NT2/D1 (cell line): ENCODE results near the gene FBXO24.

Experiments
- DNase-seq: peaks from one replicate; pipeline ENCODE4 v3.0.0-alpha.2; 2011; ENCODE audit warnings: low read depth, low spot score
- H3K27me3 ChIP-seq: 2 replicates; pipeline ENCODE4 v1.6.0; 2011; ENCODE audit warnings: mild to moderate bottlenecking; ENCODE audit not compliant: insufficient read length, insufficient read depth
- H3K36me3 ChIP-seq: 2 replicates; pipeline ENCODE4 v1.6.1; 2011; ENCODE audit warnings: mild to moderate bottlenecking, low read length, mixed read lengths; ENCODE audit not compliant: insufficient read depth, insufficient read length
- H3K4me1 ChIP-seq: 2 replicates; pipeline ENCODE4 v1.5.1; 2011; ENCODE audit not compliant: insufficient read depth, insufficient read length
- H3K4me3 ChIP-seq: 2 replicates; pipeline ENCODE4 v1.5.1; 2011; ENCODE audit warnings: low read depth; ENCODE audit not compliant: insufficient read length
- H3K9ac ChIP-seq: 2 replicates; pipeline ENCODE4 v1.6.0; 2011; ENCODE audit warnings: low read depth; ENCODE audit not compliant: insufficient read length
- H3K9me3 ChIP-seq: 2 replicates; pipeline ENCODE4 v1.5.1; 2011; ENCODE audit warnings: mild to moderate bottlenecking, low read length; ENCODE audit not compliant: insufficient read depth
- SUZ12 ChIP-seq: IDR thresholded peaks from 2 replicates; pipeline ENCODE4 v1.6.1; 2011; ENCODE audit not compliant: insufficient read length, insufficient read depth; ENCODE audit errors: extremely low read depth
- YY1 ChIP-seq: IDR thresholded peaks from 2 replicates; pipeline ENCODE4 v1.6.1; 2011; ENCODE audit not compliant: insufficient read length, insufficient read depth
- ZNF274 ChIP-seq: IDR thresholded peaks from 2 replicates; pipeline ENCODE4 v1.6.1; 2011; ENCODE audit warnings: mild to moderate bottlenecking, low read depth, low read length

The FBXO24 gene

GRCh38 chr7:100552532-100552931, 33.6 kb upstream of the FBXO24 start:
- no peak overlapping the region for H3K9ac ChIP-seq
- no peak for TF ChIP-seq YY1
- no peak for TF ChIP-seq SUZ12
- no peak for TF ChIP-seq ZNF274
- no peaks in the 10 kb centered on the region for H3K4me1 ChIP-seq
- peaks cover 32% of the 10 kb centered on the region for H3K36me3 ChIP-seq
- no peak overlapping the region for H3K4me3 ChIP-seq
- no peaks in the 10 kb centered on the region for H3K27me3 ChIP-seq
- no peaks in the 10 kb centered on the region for H3K9me3 ChIP-seq
- no peak for DNase-seq

- no peak overlapping the region for H3K4me3 ChIP-seq
- H3K9me3 ChIP-seq: no peaks in the 10 kb centered on the region
- TF ChIP-seq ZNF274: no peak
- TF ChIP-seq SUZ12: no peak
- TF ChIP-seq YY1: no peak
- DNase-seq: no peak
- H3K9ac ChIP-seq: no peak overlapping the region
- H3K36me3 ChIP-seq: peaks cover 32% of the 10 kb centered on the region
- H3K4me1 ChIP-seq: no peaks in the 10 kb centered on the region
- no peaks in the 10 kb centered on the region for H3K27me3 ChIP-seq
Measured at GRCh38 chr7:100553032-100553431, 33.1 kb upstream of the FBXO24 start.

DNA sequence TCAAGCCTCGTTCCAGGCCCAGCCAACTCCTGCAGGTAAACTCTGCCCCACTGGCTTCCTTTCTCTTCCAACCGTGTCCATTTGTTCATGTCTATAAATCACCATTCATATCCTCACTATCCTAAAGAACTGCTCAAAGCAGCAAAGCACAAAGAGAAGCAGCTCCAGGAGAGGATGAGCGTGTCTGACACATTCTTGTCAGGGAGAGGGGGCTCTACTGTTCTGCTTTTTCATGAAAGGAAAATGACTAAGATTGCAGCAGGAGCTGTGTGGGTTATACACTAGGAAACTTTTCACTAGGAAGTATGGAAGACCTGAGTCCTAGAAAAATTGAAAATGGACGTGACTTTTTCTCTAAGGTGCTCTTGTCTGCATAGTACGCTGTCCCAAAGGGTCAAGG, 30.4 kb upstream of the FBXO24 start:
- no peak for TF ChIP-seq ZNF274
- no peak for TF ChIP-seq SUZ12
- TF ChIP-seq YY1: no peak
- Histone ChIP-seq H3K27me3 (no peaks in the 10 kb centered on the region), H3K4me1 (no peaks in the 10 kb centered on the region), H3K9ac (no peak overlapping the region), H3K4me3 (no peak overlapping the region), H3K36me3 (peaks cover 22% of the 10 kb centered on the region), H3K9me3 (no peaks in the 10 kb centered on the region)
- no peak for DNase-seq

GRCh38 chr7:100556541-100556940, 29.6 kb upstream of the FBXO24 start:
- no peaks in the 10 kb centered on the region for H3K27me3 ChIP-seq
- H3K36me3 ChIP-seq: peaks cover 21% of the 10 kb centered on the region
- no peaks in the 10 kb centered on the region for H3K9me3 ChIP-seq
- no peak for TF ChIP-seq YY1
- no peak for TF ChIP-seq ZNF274
- no peak for TF ChIP-seq SUZ12
- no peak overlapping the region for H3K9ac ChIP-seq
- DNase-seq: no peak
- no peak overlapping the region for H3K4me3 ChIP-seq
- H3K4me1 ChIP-seq: no peaks in the 10 kb centered on the region

DNA sequence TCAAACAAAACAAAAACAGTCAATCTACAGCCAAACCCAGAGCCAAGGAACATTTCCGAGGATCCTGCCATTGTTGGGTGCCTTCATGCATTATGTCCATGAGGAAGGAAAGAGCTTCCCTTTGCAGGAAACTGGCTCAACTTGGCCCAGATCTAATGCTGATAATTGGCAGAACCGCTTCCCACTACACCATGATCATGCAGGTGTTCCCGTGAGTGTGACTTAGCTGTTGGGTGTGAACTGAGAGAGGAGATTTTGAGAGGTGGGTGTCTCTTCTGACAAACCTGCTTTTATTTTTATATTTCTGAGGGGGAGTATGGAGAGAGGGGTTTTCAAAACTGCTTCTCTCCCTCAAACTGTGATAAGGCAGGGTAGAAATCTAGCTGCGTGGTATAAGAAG, 27.0 kb upstream of the FBXO24 start:
- no peaks in the 10 kb centered on the region for H3K27me3 ChIP-seq
- TF ChIP-seq YY1 (no peak), ZNF274 (no peak), SUZ12 (no peak)
- no peaks in the 10 kb centered on the region for H3K4me1 ChIP-seq
- DNase-seq: no peak
- H3K9me3 ChIP-seq: no peaks in the 10 kb centered on the region
- no peak overlapping the region for H3K9ac ChIP-seq
- H3K36me3 ChIP-seq: peaks cover 17% of the 10 kb centered on the region
- no peak overlapping the region for H3K4me3 ChIP-seq

- peaks cover 11% of the 10 kb centered on the region for H3K36me3 ChIP-seq
- TF ChIP-seq YY1 (no peak), ZNF274 (no peak), SUZ12 (no peak)
- H3K9ac ChIP-seq: no peak overlapping the region
- H3K27me3 ChIP-seq: no peaks in the 10 kb centered on the region
- no peaks in the 10 kb centered on the region for H3K4me1 ChIP-seq
- H3K4me3 ChIP-seq: no peak overlapping the region
- DNase-seq: no peak
- no peaks in the 10 kb centered on the region for H3K9me3 ChIP-seq
Measured at GRCh38 chr7:100561491-100562194, 24.5 kb upstream of the FBXO24 start.

DNA sequence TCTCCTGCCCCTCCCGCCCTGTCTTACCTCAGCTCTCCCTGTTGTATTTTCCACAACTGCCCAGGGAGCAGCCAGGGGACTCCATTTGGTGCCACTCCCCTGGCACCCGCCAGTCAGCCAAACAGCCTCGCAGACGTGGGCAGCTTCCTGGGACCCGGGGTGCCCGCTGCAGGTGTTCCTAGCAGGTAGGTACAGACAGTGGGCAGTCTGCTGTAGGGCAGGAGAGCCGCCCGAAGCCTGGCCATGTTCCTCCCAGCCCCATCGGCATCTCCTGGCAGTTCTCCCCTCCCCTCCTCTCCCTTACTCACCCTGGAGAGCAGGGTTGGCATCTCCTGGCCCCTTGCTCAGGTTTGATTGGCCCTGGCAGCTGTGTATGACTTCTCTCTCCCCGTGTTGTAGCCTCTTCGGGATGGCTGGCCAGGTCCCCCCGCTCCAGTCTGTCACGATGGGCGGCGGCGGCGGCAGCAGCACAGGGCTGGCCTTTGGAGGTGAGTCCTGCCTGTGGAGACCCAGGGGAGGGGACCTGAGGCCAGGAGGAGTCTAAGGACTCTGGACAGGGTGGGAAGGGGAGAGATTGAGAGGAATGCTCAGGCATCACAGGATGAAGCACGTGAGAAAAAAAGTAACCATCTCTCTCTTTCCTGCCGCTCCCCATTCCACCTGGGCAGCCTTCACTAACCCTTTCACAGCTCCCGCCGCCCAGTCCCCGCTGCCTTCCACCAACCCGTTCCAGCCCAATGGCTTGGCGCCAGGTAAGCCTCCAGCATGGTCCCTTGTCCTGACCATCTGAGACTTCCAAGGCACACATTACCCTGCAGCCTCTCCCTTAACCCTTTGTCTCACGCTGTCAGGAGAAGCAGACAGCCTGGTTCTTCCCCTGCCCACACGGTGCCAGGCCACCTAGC, 23.7 kb upstream of the FBXO24 start:
- H3K4me3 ChIP-seq: no peak overlapping the region
- H3K36me3 ChIP-seq: peaks cover 11% of the 10 kb centered on the region
- no peaks in the 10 kb centered on the region for H3K27me3 ChIP-seq
- H3K9me3 ChIP-seq: no peaks in the 10 kb centered on the region
- no peak overlapping the region for H3K9ac ChIP-seq
- DNase-seq: no peak
- H3K4me1 ChIP-seq: peaks cover 2% of the 10 kb centered on the region
- TF ChIP-seq SUZ12 (no peak), ZNF274 (no peak), YY1 (no peak)
